CD14-positive monocyte (primary cell): ENCODE data around the gene TTF1. TPM values are rescaled to one million over a fixed set of nuclear protein-coding genes. Genes with fewer than 3 reads are reported as not detected.

ENCODE experiments used
- DNase-seq, 3 donors: peaks; one replicate each; pipeline ENCODE4 v3.0.0-alpha.2; 2011 to 2022
- H2AFZ ChIP-seq: 2 replicates; pipeline ENCODE4 v1.6.0; 2012; ENCODE audit warnings: mild to moderate bottlenecking, low read depth, low read length, inconsistent platforms; ENCODE audit not compliant: insufficient read depth, poor library complexity, severe bottlenecking
- H3K27ac ChIP-seq, 2 donors: 1 replicate in 1 of 2; 2 replicates in 1 of 2; pipeline ENCODE4 v1.5.1; 2012 to 2013; ENCODE audit warnings: low read length in 2 of 2, control low read depth in 1 of 2, inconsistent platforms in 1 of 2, low read depth in 1 of 2, mild to moderate bottlenecking in 1 of 2
- H3K27me3 ChIP-seq, 2 donors: one replicate each; pipeline versions ENCODE4 v1.6.0 to v1.6.1; 2011 to 2013; ENCODE audit warnings: low read length in 2 of 2; ENCODE audit not compliant: control insufficient read depth in 2 of 2, insufficient read depth in 2 of 2
- H3K36me3 ChIP-seq, 2 donors: replicated peaks in 1 of 2; 1 replicate in 1 of 2; 2 replicates in 1 of 2; pipeline versions ENCODE4 v1.5.1 to v1.6.1; 2012 to 2013; ENCODE audit warnings: low read length in 2 of 2, control low read depth in 1 of 2, inconsistent platforms in 1 of 2, mild to moderate bottlenecking in 1 of 2; ENCODE audit not compliant: insufficient read depth in 2 of 2, control insufficient read depth in 1 of 2
- H3K4me1 ChIP-seq, 2 donors: 1 replicate in 1 of 2; 2 replicates in 1 of 2; pipeline versions ENCODE4 v1.5.1 to v1.6.1; 2012 to 2013; ENCODE audit warnings: low read length in 2 of 2, control low read depth in 1 of 2, inconsistent platforms in 1 of 2, mild to moderate bottlenecking in 1 of 2, moderate library complexity in 1 of 2; ENCODE audit not compliant: insufficient read depth in 2 of 2, control insufficient read depth in 1 of 2
- H3K4me2 ChIP-seq: replicated peaks from 2 replicates; pipeline ENCODE3; 2012; ENCODE audit warnings: low read length, moderate library complexity, mild to moderate bottlenecking; ENCODE audit not compliant: poor library complexity, severe bottlenecking; ENCODE audit errors: extremely low read depth
- H3K4me3 ChIP-seq, 3 experiments: fragments of 200-600 bp in 1 of 3; sonication (generic) in 1 of 3; replicated peaks in 1 of 3; 1 replicate in 2 of 3; 2 replicates in 1 of 3; pipeline ENCODE4 v1.5.1; 2011 to 2013; ENCODE audit warnings: low read length in 3 of 3, mild to moderate bottlenecking in 3 of 3, control low read depth in 2 of 3, low read depth in 2 of 3, inconsistent platforms in 1 of 3, moderate library complexity in 1 of 3
- H3K79me2 ChIP-seq: 2 replicates; pipeline ENCODE4 v1.6.0; 2012; ENCODE audit warnings: mild to moderate bottlenecking, control low read depth, inconsistent platforms, low read length, moderate library complexity; ENCODE audit not compliant: insufficient read depth
- H3K9ac ChIP-seq: 2 replicates; pipeline ENCODE4 v1.6.0; 2017; ENCODE audit warnings: low read length, mild to moderate bottlenecking; ENCODE audit not compliant: insufficient read depth, poor library complexity, severe bottlenecking
- H3K9me3 ChIP-seq, 2 donors: replicated peaks in 1 of 2; 1 replicate in 1 of 2; 2 replicates in 1 of 2; pipeline versions ENCODE4 v1.5.1 to v1.6.1; 2012 to 2013; ENCODE audit warnings: low read length in 2 of 2, control low read depth in 1 of 2; ENCODE audit not compliant: control insufficient read depth in 1 of 2, insufficient read depth in 1 of 2
- H4K20me1 ChIP-seq: 2 replicates; pipeline ENCODE4 v1.6.0; 2012; ENCODE audit warnings: mild to moderate bottlenecking, low read length, control low read depth, moderate library complexity; ENCODE audit not compliant: insufficient read depth
- H3K27ac Mint-ChIP-seq, 7 donors: one replicate each; pipeline ENCODE4 v1.8.0; 2020; ENCODE audit warnings: mild to moderate bottlenecking in 7 of 7, mixed read lengths in 7 of 7, moderate library complexity in 6 of 7, inconsistent platforms in 2 of 7
- H3K27me3 Mint-ChIP-seq, 3 donors: one replicate each; pipeline ENCODE4 v1.8.0; 2021 to 2022; ENCODE audit warnings: low read depth in 3 of 3, mild to moderate bottlenecking in 3 of 3, mixed read lengths in 3 of 3, moderate library complexity in 3 of 3, inconsistent platforms in 1 of 3
- H3K36me3 Mint-ChIP-seq, 2 donors: one replicate each; pipeline ENCODE4 v1.8.0; 2020; ENCODE audit warnings: mixed read lengths in 2 of 2, inconsistent platforms in 1 of 2, mild to moderate bottlenecking in 1 of 2
- H3K4me1 Mint-ChIP-seq: one replicate; pipeline ENCODE4 v1.8.0; 2020; ENCODE audit warnings: mild to moderate bottlenecking, mixed read lengths
- H3K4me3 Mint-ChIP-seq, 2 donors: one replicate each; pipeline ENCODE4 v1.8.0; 2020; ENCODE audit warnings: mild to moderate bottlenecking in 2 of 2, mixed read lengths in 2 of 2, moderate library complexity in 1 of 2
- H3K9me3 Mint-ChIP-seq, 7 donors: one replicate each; pipeline ENCODE4 v1.8.0; 2020 to 2022; ENCODE audit warnings: mixed read lengths in 7 of 7, mild to moderate bottlenecking in 6 of 7, moderate library complexity in 6 of 7, inconsistent platforms in 2 of 7
- CTCF ChIP-seq: fragments of 200-600 bp; IDR thresholded peaks from one replicate; pipeline ENCODE4 v1.8.0; 2022; ENCODE audit warnings: antibody characterized with exemption, mild to moderate bottlenecking
- WGBS: methylation state at CpG from one replicate; pipeline ENCODE4 v1.1.5; 2013; ENCODE audit warnings: missing lambda C conversion rate; ENCODE audit not compliant: insufficient coverage; 5-methylcytosine and 5-hydroxymethylcytosine counted together
- intact Hi-C, 2 donors: fragments of 100-400 bp; cut with micrococcal nuclease; formaldehyde crosslinking; loops; one replicate each; pipeline versions ENCODE4 v1.15.0 to v1.15.1; 2023
- polyA plus RNA-seq, 3 donors: library from polyadenylated mRNA; depleted of rRNA in 1 of 3; unstranded in 2 of 3; stranded (reverse) in 1 of 3; fragments of 300-500 nt in 2 of 3; fragments of >200 nt in 1 of 3; fragmentation: Illumina TruSeq in 2 of 3; gene quantifications; 1 replicate in 2 of 3; 2 replicates in 1 of 3; pipeline ENCODE4 v1.2.3, GENCODE V29; 2012 to 2021

Gene TTF1
- polyA plus RNA-seq, 3 donors: 2.2 to 5.8 (median 4.1) TPM

GRCh38 chr9:132413926-132414325, 7.3 kb upstream of the TTF1 start:
- intact Hi-C loops: loop anchor here in 1 of 2 donors (5.0 kb wide), 1 partner anchor 388 kb away; no protein-coding TSS in a partner anchor
- no peak for DNase-seq
- Histone ChIP-seq H3K36me3 (no peaks in the 10 kb centered on the region), H3K27me3 (peaks cover 70 to 82% of the 10 kb centered on the region in 2 donors), H4K20me1 (no peaks in the 10 kb centered on the region), H3K9ac (no peak overlapping the region), H2AFZ (no peak overlapping the region), H3K4me2 (no peak overlapping the region), H3K27ac (no peak overlapping the region), H3K4me1 (peaks cover 19 to 21% of the 10 kb centered on the region in 2 donors), H3K9me3 (peaks cover 0 to 9% of the 10 kb centered on the region in 2 donors), H3K79me2 (no peaks in the 10 kb centered on the region), H3K4me3 (no peak overlapping the region)
- H3K4me1 Mint-ChIP-seq: peaks cover 21% of the 10 kb centered on the region
- H3K9me3 Mint-ChIP-seq: peaks cover 0 to 11% (median 4%) of the 10 kb centered on the region in 7 donors
- peak overlapping the region in 1 of 2 donors; percentile 74 for H3K4me3 Mint-ChIP-seq
- TF ChIP-seq CTCF: no peak
- peaks cover 4 to 9% of the 10 kb centered on the region in 2 donors for H3K36me3 Mint-ChIP-seq
- WGBS: 82% methylated on average over 2 of the region's 5 CpGs
- peaks cover 81 to 90% (median 82%) of the 10 kb centered on the region in 3 donors for H3K27me3 Mint-ChIP-seq
- no peak overlapping the region for H3K27ac Mint-ChIP-seq

- Histone ChIP-seq H3K4me3 (no peak overlapping the region), H3K9me3 (peaks cover 0 to 9% of the 10 kb centered on the region in 2 donors), H3K79me2 (no peaks in the 10 kb centered on the region), H3K27ac (no peak overlapping the region), H3K4me2 (no peak overlapping the region), H3K4me1 (peaks cover 21 to 23% of the 10 kb centered on the region in 2 donors), H2AFZ (no peak overlapping the region), H4K20me1 (no peaks in the 10 kb centered on the region), H3K27me3 (peaks cover 62 to 77% of the 10 kb centered on the region in 2 donors), H3K9ac (no peak overlapping the region), H3K36me3 (no peaks in the 10 kb centered on the region)
- H3K4me1 Mint-ChIP-seq: peaks cover 23% of the 10 kb centered on the region
- peak overlapping the region in 1 of 2 donors; percentile 78 for H3K4me3 Mint-ChIP-seq
- TF ChIP-seq CTCF: peak; percentile 68
- peaks cover 69 to 80% (median 73%) of the 10 kb centered on the region in 3 donors for H3K27me3 Mint-ChIP-seq
- H3K27ac Mint-ChIP-seq: no peak overlapping the region
- peaks cover 0 to 11% (median 4%) of the 10 kb centered on the region in 7 donors for H3K9me3 Mint-ChIP-seq
- WGBS: 25% methylated on average over 4 of the region's 8 CpGs
- intact Hi-C loops: loop anchor here in 1 of 2 donors (5.0 kb wide), 1 partner anchor 390 kb away; no protein-coding TSS in a partner anchor
- peaks cover 4 to 9% of the 10 kb centered on the region in 2 donors for H3K36me3 Mint-ChIP-seq
- DNase-seq: peak; percentile 4 to 46 (median 12)
Observed at GRCh38 chr9:132412089-132412488, 5.4 kb upstream of the TTF1 start.
